Tibial nerve (tissue), 4 donors: ENCODE measurements around the gene IGF2R. TPM values are rescaled to one million over a fixed set of nuclear protein-coding genes. Genes with fewer than 3 reads are reported as not detected.
"Not testable (repeated sequence)": the region's sequence is repeated elsewhere in the genome, so short reads cannot be mapped to it uniquely, and the experiment has no call there.

Source experiments
- DNase-seq, 2 donors: peaks; one replicate each; pipeline ENCODE4 v3.0.0-alpha.2; 2019; ENCODE audit warnings: low spot score in 2 of 2
- H3K27ac ChIP-seq, 4 donors: fragments of 200-600 bp; sonication (generic) in 3 of 4; one replicate each; pipeline ENCODE4 v1.5.1; 2017 to 2019; ENCODE audit warnings: mild to moderate bottlenecking in 1 of 4
- H3K27me3 ChIP-seq, 2 donors: fragments of 200-600 bp; sonication (generic) in 1 of 2; one replicate each; pipeline versions ENCODE4 v1.5.1 to v1.6.0; 2017 to 2019
- H3K36me3 ChIP-seq, 3 donors: fragments of 200-600 bp; sonication (generic); one replicate each; pipeline ENCODE4 v1.5.1; 2018 to 2019
- H3K4me1 ChIP-seq, 4 donors: fragments of 200-600 bp; sonication (generic) in 3 of 4; one replicate each; pipeline ENCODE4 v1.5.1; 2017 to 2019
- H3K4me3 ChIP-seq, 4 donors: fragments of 200-600 bp; sonication (generic) in 3 of 4; one replicate each; pipeline ENCODE4 v1.5.1; 2017 to 2019; ENCODE audit warnings: mild to moderate bottlenecking in 1 of 4, moderate library complexity in 1 of 4
- H3K9me3 ChIP-seq, 4 donors: fragments of 200-600 bp; sonication (generic) in 3 of 4; one replicate each; pipeline ENCODE4 v1.5.1; 2017 to 2019
- CTCF ChIP-seq, 5 experiments: fragments of 200-600 bp in 3 of 5; fragments of 450-650 bp in 2 of 5; sonication (generic) in 3 of 5; IDR thresholded peaks; one replicate each; pipeline ENCODE4 v1.5.1; 2016 to 2019; ENCODE audit warnings: antibody characterized with exemption in 5 of 5, mild to moderate bottlenecking in 3 of 5, moderate library complexity in 2 of 5
- EP300 ChIP-seq, 2 donors: sonication (generic); formaldehyde crosslinking; IDR thresholded peaks; one replicate each; pipeline ENCODE4 v1.6.1; 2017; ENCODE audit warnings: antibody characterized with exemption in 2 of 2, mild to moderate bottlenecking in 1 of 2
- POLR2A ChIP-seq, 2 donors: fragments of 450-650 bp; IDR thresholded peaks; one replicate each; pipeline ENCODE4 v1.6.1; 2017; ENCODE audit warnings: antibody characterized with exemption in 2 of 2, mild to moderate bottlenecking in 2 of 2, moderate library complexity in 2 of 2
- WGBS, 2 donors: methylation state at CpG; one replicate each; pipeline ENCODE4 v1.1.5; 2018; 5-methylcytosine and 5-hydroxymethylcytosine counted together
- total RNA-seq, 4 donors: library from RNA; depleted of rRNA; stranded (reverse); fragments of >200 nt; gene quantifications; one replicate each; pipeline ENCODE4 v1.1.0, GENCODE V29; 2016

IGF2R gene
- total RNA-seq, 4 donors from 2014 or later: 60.1 to 81.3 (median 68.5) TPM

GRCh38 chr6:160111806-160112205, 142.9 kb downstream of the IGF2R start:
- no peak overlapping the region for H3K4me3 ChIP-seq
- 72 to 73% methylated on average over 4 of the region's 4 CpGs for WGBS, 2 donors
- no peaks in the 10 kb centered on the region for H3K9me3 ChIP-seq
- H3K4me1 ChIP-seq: no peaks in the 10 kb centered on the region
- H3K36me3 ChIP-seq: peaks cover 0 to 63% (median 0%) of the 10 kb centered on the region in 3 donors
- DNase-seq: no peak
- TF ChIP-seq POLR2A (IDR thresholded peaks at IDR 0.05): no peak
- TF ChIP-seq CTCF (IDR thresholded peaks at IDR 0.05): no peak
- no peak for TF ChIP-seq EP300 (IDR thresholded peaks at IDR 0.05)
- H3K27me3 ChIP-seq: no peaks in the 10 kb centered on the region
- H3K27ac ChIP-seq: no peak overlapping the region

- 95 to 96% methylated on average over 6 of the region's 6 CpGs for WGBS, 2 donors
These were observed 143.9 kb downstream of the IGF2R start for GRCh38 chr6:160112628-160113299.

GRCh38 chr6:160114536-160114935, 145.7 kb downstream of the IGF2R start:
- DNase-seq, H3K9me3 ChIP-seq, H3K27ac ChIP-seq, H3K4me1 ChIP-seq, H3K27me3 ChIP-seq, H3K4me3 ChIP-seq: not testable (repeated sequence)
- 93 to 95% methylated on average over 13 to 28 of the region's 29 CpGs for WGBS, 2 donors
- peaks cover 0 to 74% (median 0%) of the 10 kb centered on the region in 3 donors for H3K36me3 ChIP-seq

More at GRCh38 chr6:160112628-160113299, 143.9 kb downstream of the IGF2R start:
- H3K4me3 ChIP-seq: no peak overlapping the region
- no peaks in the 10 kb centered on the region for H3K27me3 ChIP-seq
- DNase-seq: no peak
- TF ChIP-seq POLR2A (IDR thresholded peaks at IDR 0.05) (no peak), CTCF (IDR thresholded peaks at IDR 0.05) (no peak), EP300 (IDR thresholded peaks at IDR 0.05) (no peak)
- no peaks in the 10 kb centered on the region for H3K4me1 ChIP-seq
- H3K9me3 ChIP-seq: no peaks in the 10 kb centered on the region
- peaks cover 0 to 69% (median 0%) of the 10 kb centered on the region in 3 donors for H3K36me3 ChIP-seq
- no peak overlapping the region for H3K27ac ChIP-seq

GRCh38 chr6:160115421-160115820, 146.5 kb downstream of the IGF2R start:
- Histone ChIP-seq H3K36me3 (peaks cover 0 to 68% (median 0%) of the 10 kb centered on the region in 3 donors), H3K27ac (no peak overlapping the region), H3K4me3 (no peak overlapping the region), H3K27me3 (no peaks in the 10 kb centered on the region), H3K9me3 (peaks cover 0 to 7% (median 0%) of the 10 kb centered on the region in 4 donors), H3K4me1 (peaks cover 0 to 2% (median 0%) of the 10 kb centered on the region in 4 donors)
- DNase-seq: no peak
- WGBS, 2 donors: 92 to 96% methylated on average over 2 to 3 of the region's 3 CpGs
- TF ChIP-seq EP300 (IDR thresholded peaks at IDR 0.05) (no peak), POLR2A (IDR thresholded peaks at IDR 0.05) (no peak), CTCF (IDR thresholded peaks at IDR 0.05) (no peak)

- H3K36me3 ChIP-seq: peaks cover 0 to 64% (median 0%) of the 10 kb centered on the region in 3 donors
- TF ChIP-seq POLR2A (IDR thresholded peaks at IDR 0.05): no peak
- TF ChIP-seq EP300 (IDR thresholded peaks at IDR 0.05): no peak
- TF ChIP-seq CTCF (IDR thresholded peaks at IDR 0.05): no peak
- peaks cover 0 to 7% (median 0%) of the 10 kb centered on the region in 4 donors for H3K9me3 ChIP-seq
- no peak overlapping the region for H3K4me3 ChIP-seq
- no peaks in the 10 kb centered on the region for H3K27me3 ChIP-seq
- DNase-seq: no peak
- H3K27ac ChIP-seq: no peak overlapping the region
- peaks cover 0 to 12% (median 0%) of the 10 kb centered on the region in 4 donors for H3K4me1 ChIP-seq
- WGBS, 2 donors: 95 to 100% methylated on average over 1 to 2 of the region's 2 CpGs
These were observed 147.5 kb downstream of the IGF2R start for GRCh38 chr6:160116411-160116810.
